GM21825 (cell line): Measurements from ENCODE around the gene ATPAF1.
"Not testable (repeated sequence)": the region's sequence is repeated elsewhere in the genome, so short reads cannot be mapped to it uniquely, and the experiment has no call there.

Experiments
- ATAC-seq: cut with Tn5 transposase; IDR thresholded peaks from one replicate; pipeline ENCODE4 v1.9.1; 2021; ENCODE audit warnings: mild to moderate bottlenecking, moderate library complexity; ENCODE audit not compliant: unreplicated experiment

Gene ATPAF1

DNA sequence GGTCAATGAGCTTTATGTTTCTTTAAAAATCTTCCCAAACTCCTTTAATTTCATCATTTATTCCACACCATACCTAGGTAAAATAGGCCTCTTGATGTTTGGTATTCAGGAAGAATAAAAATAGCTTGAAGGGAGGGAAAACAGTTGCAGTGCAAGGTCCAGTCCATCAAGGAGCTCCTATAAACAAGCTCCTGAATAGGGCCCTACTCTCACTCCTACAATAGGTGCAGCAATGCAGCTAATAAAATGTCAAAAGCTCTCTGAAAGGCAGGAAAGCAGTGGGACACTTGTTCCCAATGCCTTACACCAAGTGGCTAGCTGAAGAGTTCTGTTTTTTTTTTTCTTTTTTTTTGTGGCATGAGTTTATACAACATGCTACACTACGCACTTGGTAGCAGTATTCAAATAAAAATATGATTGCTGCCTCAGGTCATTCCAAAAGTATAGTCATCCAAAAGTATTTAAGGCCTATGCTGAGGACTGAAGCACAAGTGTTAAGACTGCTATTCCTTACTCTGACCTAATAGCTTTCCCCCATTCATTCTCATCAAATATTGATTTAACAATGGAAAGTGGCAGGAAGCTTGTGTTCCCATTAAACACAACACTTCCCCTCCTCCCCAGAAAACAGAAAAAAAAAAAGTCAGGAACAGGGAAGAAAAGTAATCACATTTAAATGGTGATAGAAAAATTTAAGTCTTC, 13.3 kb upstream of the ATPAF1 start:
- ATAC-seq, result no peak

DNA sequence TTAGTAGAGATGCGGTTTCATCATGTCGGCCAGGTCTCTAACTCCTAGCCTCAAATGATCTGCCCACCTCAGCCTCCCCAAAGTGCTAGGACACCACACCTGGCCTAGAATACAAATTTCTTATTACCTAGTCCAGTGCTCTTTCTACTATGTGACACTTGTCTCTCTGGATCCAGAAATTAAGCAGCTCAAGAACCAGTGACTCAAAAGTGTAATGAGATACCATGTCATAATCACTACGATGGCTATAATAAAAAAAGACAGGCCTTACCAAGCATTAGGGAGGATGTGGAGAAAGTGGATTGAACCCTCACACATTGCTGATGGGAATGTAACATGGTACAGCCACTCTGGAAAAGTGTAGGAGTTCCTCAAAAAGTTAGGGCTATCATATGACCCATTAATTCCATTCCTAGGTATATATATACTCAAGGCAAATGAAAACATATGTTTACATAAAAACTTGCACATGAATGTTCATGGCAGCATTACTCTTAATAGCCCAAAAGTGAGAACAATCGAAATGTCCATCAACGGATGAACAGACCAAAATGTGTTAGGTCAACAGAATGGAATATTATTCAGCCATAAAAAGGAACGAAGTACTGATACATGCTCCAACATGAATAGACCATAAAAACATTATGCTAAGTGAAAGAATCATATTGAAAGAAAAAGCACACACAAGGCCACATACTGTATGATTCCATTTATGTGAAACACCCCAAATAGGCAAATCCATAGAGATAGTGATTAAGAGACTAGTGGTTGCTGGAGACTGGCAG, 11.8 kb upstream of the ATPAF1 start:
- no peak for ATAC-seq

DNA sequence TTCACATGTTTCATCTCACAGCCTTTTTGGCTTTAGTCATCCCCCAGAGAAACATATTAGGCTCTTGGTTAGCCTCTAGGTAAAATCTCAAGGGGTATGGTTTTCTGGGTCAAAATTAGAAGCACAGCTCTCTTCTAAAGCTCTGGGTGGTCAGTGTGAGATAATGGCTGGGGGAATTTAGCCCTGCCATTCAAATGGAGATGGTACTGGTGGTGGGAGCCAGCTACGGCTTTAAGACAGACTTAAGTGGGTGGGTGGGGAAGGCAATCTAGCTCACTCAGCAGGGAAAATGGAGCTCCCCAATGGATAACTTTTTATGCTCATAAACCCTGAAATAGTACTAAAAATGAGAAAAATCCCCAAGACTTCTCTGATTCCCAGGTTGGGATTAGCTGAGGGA, 9.2 kb upstream of the ATPAF1 start:
- no peak for ATAC-seq

DNA sequence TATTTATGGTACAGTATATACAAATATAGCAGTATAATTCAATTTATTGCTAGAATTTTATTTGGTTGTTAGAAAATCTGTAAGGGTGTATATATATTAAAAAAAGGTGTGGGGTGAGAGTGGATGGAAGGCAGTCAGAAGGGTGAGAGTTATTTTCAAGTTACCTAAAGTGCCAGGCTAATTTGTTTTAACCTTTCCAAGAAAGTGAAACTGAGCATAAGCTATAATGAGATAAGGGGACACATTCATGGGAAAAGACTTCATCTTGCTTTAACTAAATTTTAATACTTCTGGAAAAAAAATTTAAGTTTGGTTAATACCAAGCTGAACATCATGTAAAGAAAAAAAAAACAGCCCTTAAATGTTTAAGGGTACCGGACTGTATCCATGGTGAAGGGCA, 8.4 kb upstream of the ATPAF1 start:
- no peak for ATAC-seq

DNA sequence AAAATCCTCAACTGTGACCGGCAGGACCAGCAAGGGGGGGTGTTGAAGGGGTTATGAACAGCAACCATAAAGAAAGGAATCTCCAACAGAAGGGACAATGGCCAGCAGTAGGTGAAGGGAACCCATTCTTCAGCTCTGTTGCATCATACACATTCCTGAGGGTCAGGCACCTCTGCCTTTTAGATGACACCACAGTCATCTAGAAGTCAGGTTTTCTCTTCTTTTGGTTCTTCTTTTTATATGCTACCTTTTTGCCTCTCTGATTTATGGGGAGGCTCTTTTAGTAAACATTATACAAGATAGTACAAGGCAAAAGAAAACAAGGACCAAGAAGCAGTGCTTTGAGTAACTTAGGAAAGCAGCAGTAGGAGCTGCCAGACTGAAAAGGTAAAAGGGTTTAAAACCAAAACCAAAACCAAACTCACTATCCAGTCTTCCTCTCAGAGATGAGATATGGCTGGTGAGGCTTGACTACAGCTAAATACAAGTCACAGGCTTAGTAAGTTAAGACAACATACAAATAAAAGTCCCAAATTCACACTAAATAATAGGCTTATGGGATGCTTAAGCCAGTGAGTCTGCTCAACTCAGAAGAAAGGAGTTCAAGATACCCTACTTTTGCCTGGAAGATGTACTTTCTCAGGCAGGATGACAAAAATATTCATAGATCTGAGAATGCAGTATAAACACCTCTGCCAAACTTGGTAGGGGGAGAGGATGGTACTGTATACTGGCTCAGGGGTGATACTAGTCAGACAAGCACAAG, 7.6 kb upstream of the ATPAF1 start:
- ATAC-seq, result peak; percentile 75

DNA sequence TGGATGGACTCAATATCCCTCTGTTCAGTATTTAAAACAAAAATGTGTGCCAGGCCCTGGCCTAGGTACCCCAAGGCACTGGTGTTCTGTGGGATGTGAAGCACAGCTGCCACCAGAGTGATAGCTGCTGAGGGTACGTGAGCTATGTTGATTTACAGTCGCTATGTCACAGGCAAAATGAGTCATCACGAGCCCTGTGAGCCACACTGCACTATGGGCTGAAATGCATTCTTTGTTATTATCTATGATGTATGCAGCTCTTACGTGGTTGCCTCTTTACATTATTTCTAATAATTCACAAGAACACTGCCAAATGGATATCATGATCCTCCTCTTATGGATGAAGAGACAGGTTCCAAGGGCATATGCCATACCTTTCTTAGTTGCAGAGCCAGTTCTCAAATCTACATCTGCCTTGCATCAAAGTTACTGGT, 5.6 kb upstream of the ATPAF1 start:
- ATAC-seq, result no peak

DNA sequence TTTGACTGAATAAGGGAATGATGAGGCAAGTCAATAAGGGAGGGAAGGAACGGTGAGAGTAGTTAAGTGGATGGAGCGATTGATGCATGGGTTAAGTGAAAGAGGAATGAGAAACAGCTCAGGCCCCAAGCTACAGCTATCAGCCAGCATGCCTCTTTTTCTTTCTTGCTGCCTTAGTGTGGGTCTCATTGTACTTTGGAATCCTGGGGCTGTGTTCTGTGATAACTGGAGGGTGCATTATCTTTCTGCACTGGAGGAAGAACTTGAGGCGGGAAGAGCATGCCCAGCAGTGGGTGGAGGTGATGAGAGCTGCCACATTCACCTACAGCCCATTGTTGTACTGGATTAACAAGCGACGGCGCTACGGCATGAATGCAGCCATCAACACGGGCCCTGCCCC, 4.5 kb upstream of the ATPAF1 start:
- ATAC-seq, result no peak

DNA sequence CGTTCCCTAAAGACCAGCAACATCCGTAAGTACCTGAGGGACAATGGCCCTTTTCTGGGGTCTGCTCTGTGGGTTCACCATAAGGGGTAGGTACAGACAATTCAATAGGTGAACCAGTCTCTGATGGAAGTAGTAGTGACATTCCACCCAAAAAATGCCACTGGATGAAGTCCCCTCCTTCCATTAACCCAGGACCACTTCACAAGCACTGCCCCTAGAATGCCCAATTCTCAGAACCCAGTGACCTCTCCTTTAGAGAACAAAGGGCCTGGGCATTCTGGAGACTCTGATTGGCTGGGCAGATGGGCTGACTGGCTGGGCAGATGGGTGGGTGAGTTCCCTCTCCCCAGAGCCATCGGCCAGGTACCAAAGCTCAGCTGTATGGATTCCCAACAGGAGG, 3.4 kb upstream of the ATPAF1 start, which contains the start of gene TEX38:
TEX38 (plus strand) TSS at position 301 of the 400 bp plus-strand sequence; CDS start at position 382, 81 bp downstream.
- ATAC-seq, result no peak

DNA sequence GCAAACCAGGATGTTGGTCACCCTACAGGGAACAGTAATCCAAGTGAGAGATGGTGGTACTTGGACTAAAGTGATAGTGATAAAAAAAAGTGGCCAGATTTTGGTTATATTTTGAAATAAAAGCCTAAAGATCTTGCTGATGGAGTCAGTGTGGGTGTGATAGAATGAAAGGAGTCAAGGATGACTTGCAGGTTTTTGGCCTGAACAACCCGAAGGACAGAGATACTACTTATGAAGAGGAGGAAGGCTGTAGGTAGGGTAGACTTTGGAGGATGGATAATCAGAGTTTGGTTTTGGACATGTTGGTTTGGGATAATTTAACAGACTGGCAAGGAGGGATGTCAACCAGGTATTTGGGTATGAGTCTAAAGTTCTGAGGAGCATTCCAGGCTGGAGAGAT, 2.0 kb upstream of the ATPAF1 start:
- ATAC-seq, result no peak

DNA sequence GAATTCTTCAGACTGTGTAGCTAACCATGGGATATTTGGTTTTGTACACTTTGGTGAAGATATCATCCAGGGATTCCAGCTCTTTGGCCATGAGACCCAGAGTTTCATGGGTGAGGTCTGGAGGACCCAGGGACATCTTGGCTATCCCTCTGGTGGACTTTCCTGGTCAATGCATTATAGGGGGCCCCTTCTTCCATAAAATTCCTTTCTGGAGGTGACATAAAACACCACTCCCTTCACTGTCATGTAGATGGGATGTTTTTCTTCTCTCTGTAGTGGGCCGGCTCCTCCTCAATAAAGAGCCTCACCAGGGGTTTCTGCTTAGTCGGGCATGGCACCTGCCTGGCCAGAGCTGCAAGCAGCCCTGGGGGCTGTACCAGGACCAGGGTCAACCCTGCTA, 2.2 kb downstream of the ATPAF1 start:
- no peak for ATAC-seq

DNA sequence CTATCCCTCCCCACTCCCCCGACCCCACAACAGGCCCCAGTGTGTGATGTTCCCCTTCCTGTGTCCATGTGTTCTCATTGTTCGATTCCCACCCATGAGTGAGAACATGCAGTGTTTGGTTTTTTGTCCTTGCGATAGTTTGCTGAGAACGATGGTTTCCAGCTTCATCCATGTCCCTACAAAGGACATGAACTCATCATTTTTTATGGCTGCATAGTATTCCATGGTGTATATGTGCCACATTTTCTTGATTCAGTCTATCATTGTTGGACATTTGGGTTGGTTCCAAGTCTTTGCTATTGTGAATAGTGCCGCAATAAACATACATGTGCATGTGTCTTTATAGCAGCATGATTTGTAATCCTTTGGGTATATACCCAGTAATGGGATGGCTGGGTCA, 5.2 kb downstream of the ATPAF1 start:
- not testable (repeated sequence) for ATAC-seq

DNA sequence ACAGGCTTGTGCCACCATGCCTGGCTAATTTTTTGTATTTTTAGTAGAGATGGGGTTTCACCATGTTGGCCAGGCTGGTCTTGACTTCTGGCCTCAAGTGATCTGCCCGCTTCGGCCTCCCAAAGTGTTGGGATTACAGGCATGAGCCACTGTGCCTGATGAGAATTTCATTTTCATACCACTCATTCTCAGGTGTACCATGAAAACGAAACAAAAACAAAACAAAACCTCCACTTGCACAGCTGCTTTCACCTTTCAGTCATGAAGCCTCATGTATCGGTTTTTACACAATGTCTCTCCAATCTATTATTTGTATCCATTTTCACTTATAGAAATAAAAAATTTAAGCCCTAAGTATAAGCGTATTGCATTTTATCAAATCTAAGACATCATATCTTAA, 8.0 kb downstream of the ATPAF1 start:
- ATAC-seq, result peak; percentile 57

DNA sequence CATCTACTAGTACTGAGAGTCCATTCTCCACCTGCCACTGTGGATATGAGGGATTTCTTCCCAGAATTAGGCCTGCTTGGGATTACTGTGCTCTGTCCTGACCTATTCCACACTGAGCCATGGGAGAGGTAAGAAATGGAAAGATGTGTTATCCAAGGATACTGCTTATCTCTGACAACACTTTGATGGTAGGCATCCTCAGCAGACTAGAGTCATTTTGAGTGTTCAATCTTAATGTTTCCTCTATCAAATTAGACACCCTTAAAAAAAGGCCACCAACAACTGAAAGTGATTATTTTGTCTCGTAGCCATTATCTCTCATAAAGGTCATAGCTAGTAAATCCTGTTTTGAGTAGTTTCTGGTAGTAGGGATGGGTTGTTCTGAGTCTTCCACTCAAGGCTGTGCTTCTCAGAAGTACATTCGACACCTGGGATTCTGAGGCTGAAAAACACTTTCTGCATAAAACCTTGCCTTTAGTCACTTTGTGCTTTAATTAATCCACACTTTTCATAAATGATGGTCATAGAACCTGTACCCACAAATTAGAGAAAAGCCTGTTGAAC, 8.8 kb downstream of the ATPAF1 start:
- no peak for ATAC-seq

DNA sequence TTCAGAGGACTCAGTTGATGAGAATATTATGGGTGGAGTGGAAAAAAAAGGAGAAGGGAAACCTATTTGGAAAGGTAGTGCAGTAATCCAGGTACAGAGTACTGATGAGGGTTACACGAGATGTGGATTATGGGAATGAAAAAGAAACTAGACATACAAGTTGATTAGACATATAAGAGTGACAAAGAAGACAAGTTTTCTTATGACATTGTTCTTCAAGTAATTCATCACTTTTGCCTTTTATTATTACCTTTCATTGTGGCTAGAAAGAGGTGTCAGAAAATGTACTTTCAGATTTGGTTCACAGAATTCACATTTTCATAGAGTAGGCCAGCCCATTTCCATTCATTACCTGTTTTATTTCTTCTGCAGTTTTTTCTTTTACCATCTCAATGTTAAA, 10.4 kb downstream of the ATPAF1 start:
- ATAC-seq, result no peak

DNA sequence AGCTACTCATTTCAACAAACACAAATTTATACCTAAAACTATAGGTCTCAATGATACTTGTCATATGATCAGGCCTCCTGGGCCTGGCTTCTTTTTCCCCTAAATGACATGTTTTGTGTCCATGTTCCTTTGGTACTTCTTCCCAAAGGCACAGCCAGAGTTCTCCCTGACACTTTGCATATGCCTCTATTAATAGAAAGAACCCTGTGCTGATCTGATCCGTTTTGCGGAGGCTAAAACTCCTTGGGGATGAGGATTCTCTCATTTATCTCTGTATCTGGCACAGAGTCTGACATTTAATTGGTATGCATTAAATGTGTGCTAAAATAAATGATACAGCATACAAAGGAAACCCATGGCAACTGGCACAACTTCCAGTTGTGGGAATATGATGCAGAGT, 11.5 kb downstream of the ATPAF1 start:
- ATAC-seq, result no peak

DNA sequence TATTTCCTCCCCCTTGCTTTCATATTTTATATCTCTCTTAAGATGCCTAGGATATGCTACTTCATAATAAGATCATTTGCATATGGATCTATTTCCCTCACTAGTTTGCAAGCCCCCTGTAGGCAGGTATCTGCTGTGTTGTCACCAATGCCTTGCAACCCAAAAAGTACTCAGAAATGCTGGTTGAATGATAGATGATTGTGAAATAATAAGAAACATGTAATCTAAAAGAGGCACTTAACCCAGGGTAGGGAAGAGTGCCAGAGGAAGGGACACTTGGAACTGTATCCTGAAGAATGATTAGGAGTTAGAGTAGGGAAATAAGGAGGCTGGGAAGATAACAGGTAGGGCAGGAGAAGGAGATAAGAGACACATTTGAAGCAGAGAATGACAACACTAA, 12.3 kb downstream of the ATPAF1 start:
- ATAC-seq, result no peak

DNA sequence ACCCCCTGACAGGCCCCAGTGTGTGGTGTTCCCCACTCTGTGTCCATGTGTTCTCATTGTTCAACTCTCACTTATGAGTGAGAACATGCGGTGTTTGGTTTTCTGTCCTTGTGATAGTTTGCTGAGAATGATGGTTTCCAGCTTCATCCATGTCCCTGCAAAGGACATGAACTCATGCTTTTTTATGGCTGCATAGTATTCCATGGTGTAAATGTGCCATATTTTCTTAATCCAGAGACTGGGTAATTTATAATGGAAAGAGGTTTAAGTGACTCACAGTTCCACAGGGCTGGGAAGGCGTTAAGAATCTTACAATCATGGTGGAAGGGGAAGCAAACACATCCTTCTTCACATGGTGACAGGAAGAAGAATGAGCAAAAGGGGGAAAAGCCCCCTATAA, 13.5 kb downstream of the ATPAF1 start:
- ATAC-seq, result not testable (repeated sequence)

DNA sequence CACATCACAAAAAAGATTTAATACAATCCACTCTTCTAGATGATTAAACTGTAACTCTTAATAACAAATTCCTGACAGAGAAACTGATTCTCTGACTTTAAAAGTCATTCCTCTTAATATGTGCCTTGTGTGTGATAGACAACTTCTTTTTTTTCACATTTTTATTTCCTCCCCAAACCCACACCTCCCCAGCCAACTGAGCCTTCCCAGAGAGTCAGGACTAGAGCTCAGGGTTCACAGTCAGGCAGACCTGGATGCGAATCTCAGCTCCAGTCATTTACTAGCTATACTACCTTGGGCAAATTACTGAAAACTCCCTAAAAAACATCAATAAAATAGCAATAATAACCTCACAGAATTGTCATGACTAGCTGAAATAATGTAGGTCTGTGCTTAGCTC, 14.2 kb downstream of the ATPAF1 start:
- ATAC-seq, result no peak

DNA sequence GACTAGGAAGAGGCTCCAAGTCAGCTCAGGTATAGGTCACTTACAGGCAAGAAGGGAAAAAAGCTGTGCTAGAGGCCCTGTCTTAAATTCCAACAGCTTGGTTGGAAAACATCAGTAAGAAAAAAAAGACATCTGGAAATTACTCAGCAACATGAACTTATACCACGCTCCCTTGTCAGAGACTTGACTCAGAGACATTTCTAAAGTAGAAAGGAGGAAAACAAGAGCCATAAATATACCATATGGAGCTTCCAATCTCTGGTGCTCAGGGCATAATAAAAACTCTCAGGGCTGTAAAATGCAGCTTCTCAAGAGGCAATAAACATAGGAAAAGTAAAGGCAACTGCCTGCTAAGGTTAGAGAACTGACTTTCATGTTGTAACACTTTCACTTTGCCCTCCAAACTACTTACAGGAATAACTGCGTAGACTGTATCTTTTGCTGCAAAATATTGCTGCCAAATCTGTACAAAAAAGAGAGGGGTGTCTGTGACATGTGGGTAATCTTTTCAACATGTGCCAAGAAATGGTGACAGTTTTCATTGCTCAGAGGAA, 14.7 kb downstream of the ATPAF1 start:
- no peak for ATAC-seq

DNA sequence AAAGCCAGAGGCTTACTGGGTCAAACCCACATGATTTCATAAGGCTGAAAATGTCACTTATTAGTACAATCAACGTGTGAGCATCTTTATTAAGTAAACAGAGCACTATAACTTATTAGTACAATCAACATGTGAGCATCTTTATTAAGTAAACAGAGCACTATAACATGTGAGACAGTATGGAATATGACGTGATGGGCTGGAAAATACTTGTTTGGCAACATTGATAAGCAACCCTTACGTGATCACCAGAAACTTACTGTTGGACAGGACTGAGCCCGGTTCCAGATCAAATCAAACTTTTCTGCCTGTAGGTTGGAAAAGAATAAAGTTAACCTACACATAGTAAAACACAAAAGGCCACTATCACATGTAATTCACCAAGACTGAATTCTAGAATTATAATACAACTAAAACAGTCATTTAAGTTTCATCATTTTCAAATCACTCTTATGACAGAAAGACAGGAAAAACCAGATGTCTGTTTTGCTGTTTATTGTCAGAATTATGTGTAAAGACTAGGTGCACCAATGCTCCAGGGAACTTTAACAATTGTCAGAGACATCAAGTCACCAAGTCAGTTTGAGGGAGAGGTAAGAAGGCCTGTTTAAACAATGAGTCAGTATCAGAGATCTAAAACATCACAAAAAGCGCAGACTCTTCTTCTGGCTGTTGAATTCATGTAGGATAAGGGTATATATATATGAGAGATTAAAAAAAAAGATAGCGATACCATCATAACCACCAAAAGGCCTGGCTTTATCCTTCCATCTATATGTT, 15.7 kb downstream of the ATPAF1 start:
- no peak for ATAC-seq
